Fibroblast of skin of back (primary cell): Measurements from ENCODE around the gene ALMS1.
"Not testable (repeated sequence)": the region's sequence is repeated elsewhere in the genome, so short reads cannot be mapped to it uniquely, and the experiment has no call there.

Source experiments
- DNase-seq: peaks from one replicate; pipeline ENCODE4 v3.0.0-alpha.2; 2013

The ALMS1 gene

GRCh38 chr2:73504850-73505249 is 119.2 kb downstream of the ALMS1 start:
- not testable (repeated sequence) for DNase-seq

- not testable (repeated sequence) for DNase-seq
Measured at GRCh38 chr2:73510470-73510869, 124.8 kb downstream of the ALMS1 start.

- peak; percentile 14 for DNase-seq
Measured at GRCh38 chr2:73516033-73516432, 130.4 kb downstream of the ALMS1 start.

GRCh38 chr2:73528688-73529087 is 143.1 kb downstream of the ALMS1 start:
- no peak for DNase-seq

GRCh38 chr2:73530773-73531172 is 145.1 kb downstream of the ALMS1 start:
- not testable (repeated sequence) for DNase-seq

GRCh38 chr2:73532381-73532780 is 146.7 kb downstream of the ALMS1 start:
- no peak for DNase-seq

GRCh38 chr2:73536133-73536840 is 150.7 kb downstream of the ALMS1 start:
- no peak for DNase-seq

- not testable (repeated sequence) for DNase-seq
Measured at GRCh38 chr2:73560875-73561274, 175.2 kb downstream of the ALMS1 start.

- DNase-seq: no peak
Measured at GRCh38 chr2:73561422-73561821, 175.8 kb downstream of the ALMS1 start.

- peak; percentile 3 for DNase-seq
Measured at GRCh38 chr2:73564986-73565385, 179.3 kb downstream of the ALMS1 start.

GRCh38 chr2:73566288-73566878 is 180.7 kb downstream of the ALMS1 start:
- no peak for DNase-seq

GRCh38 chr2:73575261-73575660 is 189.6 kb downstream of the ALMS1 start:
- DNase-seq: no peak

GRCh38 chr2:73582364-73582763 is 196.7 kb downstream of the ALMS1 start:
- DNase-seq: no peak

GRCh38 chr2:73588177-73588576 is 202.5 kb downstream of the ALMS1 start:
- no peak for DNase-seq

- DNase-seq: peak; percentile 41
Measured at GRCh38 chr2:73593680-73594079, 208.0 kb downstream of the ALMS1 start.

GRCh38 chr2:73594251-73594650 is 208.6 kb downstream of the ALMS1 start:
- peak; percentile 79 for DNase-seq

- peak; percentile 8 for DNase-seq
Measured at GRCh38 chr2:73601780-73602179, 216.1 kb downstream of the ALMS1 start.

GRCh38 chr2:73603099-73603588 is 217.5 kb downstream of the ALMS1 start:
- DNase-seq: peak; percentile 89

- not testable (repeated sequence) for DNase-seq
Measured at GRCh38 chr2:73604589-73604988, 219.0 kb downstream of the ALMS1 start.

GRCh38 chr2:73610111-73610510 is 224.5 kb downstream of the ALMS1 start:
- no peak for DNase-seq

GRCh38 chr2:73611193-73611592 is 225.6 kb downstream of the ALMS1 start:
- no peak for DNase-seq

- peak; percentile 46 for DNase-seq
Measured at GRCh38 chr2:73611867-73612266, 226.2 kb downstream of the ALMS1 start.

- DNase-seq: no peak
Measured at GRCh38 chr2:73614105-73614504, 228.5 kb downstream of the ALMS1 start.

- DNase-seq: no peak
Measured at GRCh38 chr2:73614997-73615396, 229.4 kb downstream of the ALMS1 start.
